Neuronal stem cell (in vitro differentiated cells): ENCODE measurements around the gene ACTR1A.
A peak's percentile ranks its signal among the peaks of the same experiment; 100 is the strongest.

Experiments
- DNase-seq: peaks from one replicate; pipeline ENCODE4 v3.0.0-alpha.2; 2013; ENCODE audit warnings: low spot score
- H2AFZ ChIP-seq: one replicate; pipeline ENCODE4 v1.6.1; 2013; ENCODE audit warnings: mild to moderate bottlenecking, low read length, inconsistent platforms
- H2AK5ac ChIP-seq: 2 replicates; pipeline ENCODE4 v1.6.1; 2013; ENCODE audit warnings: low read depth, mild to moderate bottlenecking, inconsistent platforms, low read length, moderate library complexity, mixed read lengths
- H2BK120ac ChIP-seq: 2 replicates; pipeline ENCODE4 v1.6.1; 2013; ENCODE audit warnings: low read depth, mild to moderate bottlenecking, inconsistent platforms, low read length, moderate library complexity, mixed read lengths
- H2BK12ac ChIP-seq: one replicate; pipeline ENCODE4 v1.6.1; 2013; ENCODE audit warnings: low read length, inconsistent platforms
- H2BK15ac ChIP-seq: 2 replicates; pipeline ENCODE4 v1.6.1; 2013; ENCODE audit warnings: mild to moderate bottlenecking, low read length, inconsistent platforms, mixed read lengths
- H2BK5ac ChIP-seq: one replicate; pipeline ENCODE4 v1.6.1; 2013; ENCODE audit warnings: inconsistent platforms, mild to moderate bottlenecking, low read length, moderate library complexity
- H3K14ac ChIP-seq: one replicate; pipeline ENCODE4 v1.6.1; 2013; ENCODE audit warnings: low read length, inconsistent platforms
- H3K18ac ChIP-seq: 2 replicates; pipeline ENCODE4 v1.6.1; 2013; ENCODE audit warnings: low read length, inconsistent platforms
- H3K23ac ChIP-seq: 2 replicates; pipeline ENCODE4 v1.6.1; 2013; ENCODE audit warnings: low read depth, mild to moderate bottlenecking, mixed read lengths, low read length, inconsistent platforms; ENCODE audit not compliant: poor library complexity
- H3K27ac ChIP-seq: replicated peaks from 3 replicates; pipeline ENCODE4 v1.5.1; 2013; ENCODE audit warnings: low read length, inconsistent platforms
- H3K27me3 ChIP-seq, 3 experiments: 2 replicates each; pipeline ENCODE4 v1.6.1; 2013; ENCODE audit warnings: low read length in 3 of 3, mild to moderate bottlenecking in 2 of 3, inconsistent platforms in 1 of 3, low read depth in 1 of 3, mixed read lengths in 1 of 3, moderate library complexity in 1 of 3; ENCODE audit not compliant: control insufficient read depth in 3 of 3, insufficient read depth in 3 of 3
- H3K36me3 ChIP-seq, 2 donors: replicated peaks in 1 of 2; 2 replicates each; pipeline ENCODE4 v1.6.1; 2013; ENCODE audit warnings: low read length in 2 of 2; ENCODE audit not compliant: control insufficient read depth in 2 of 2, insufficient read depth in 2 of 2
- H3K4ac ChIP-seq: 2 replicates; pipeline ENCODE4 v1.6.1; 2013; ENCODE audit warnings: inconsistent platforms, mild to moderate bottlenecking, low read length, moderate library complexity
- H3K4me1 ChIP-seq, 2 donors: 1 replicate in 1 of 2; 2 replicates in 1 of 2; pipeline ENCODE4 v1.6.1; 2013; ENCODE audit warnings: low read length in 2 of 2, low read depth in 1 of 2; ENCODE audit not compliant: control insufficient read depth in 2 of 2, insufficient read depth in 1 of 2
- H3K4me2 ChIP-seq: one replicate; pipeline ENCODE4 v1.6.1; 2013; ENCODE audit warnings: mild to moderate bottlenecking, low read length, inconsistent platforms; ENCODE audit not compliant: insufficient read depth, poor library complexity, severe bottlenecking
- H3K4me3 ChIP-seq, 2 donors: 2 replicates each; pipeline ENCODE4 v1.5.1; 2013; ENCODE audit warnings: low read length in 2 of 2, mild to moderate bottlenecking in 2 of 2, inconsistent platforms in 1 of 2, moderate library complexity in 1 of 2
- H3K79me1 ChIP-seq: one replicate; pipeline ENCODE4 v1.6.1; 2013; ENCODE audit warnings: low read depth, mild to moderate bottlenecking, inconsistent platforms, low read length, moderate library complexity
- H3K9ac ChIP-seq: one replicate; pipeline ENCODE4 v1.6.1; 2013; ENCODE audit warnings: mild to moderate bottlenecking, low read depth, low read length, inconsistent platforms; ENCODE audit not compliant: poor library complexity
- H3K9me3 ChIP-seq, 2 donors: replicated peaks in 1 of 2; 2 replicates each; pipeline versions ENCODE3 to v1.6.1; 2013; ENCODE audit warnings: low read length in 2 of 2, mild to moderate bottlenecking in 2 of 2, inconsistent platforms in 1 of 2, low read depth in 1 of 2, mixed read lengths in 1 of 2, moderate library complexity in 1 of 2; ENCODE audit not compliant: control insufficient read depth in 2 of 2, insufficient read depth in 1 of 2
- H4K8ac ChIP-seq: one replicate; pipeline ENCODE4 v1.6.1; 2013; ENCODE audit warnings: low read depth, mild to moderate bottlenecking, inconsistent platforms, low read length, moderate library complexity
- H4K91ac ChIP-seq: one replicate; pipeline ENCODE4 v1.6.1; 2013; ENCODE audit warnings: low read length, low read depth, mild to moderate bottlenecking, inconsistent platforms; ENCODE audit not compliant: poor library complexity
- WGBS, 2 donors: extraction: QIAGEN DNeasy Blood & Tissue Kit; methylation state at CpG; one replicate each; pipeline ENCODE4 v1.1.7; 2013; ENCODE audit warnings: missing lambda C conversion rate in 2 of 2, mixed read lengths in 1 of 2; ENCODE audit not compliant: insufficient read length in 2 of 2, insufficient replicate concordance in 1 of 2; ENCODE audit errors: extremely low coverage in 2 of 2; 5-methylcytosine and 5-hydroxymethylcytosine counted together

The ACTR1A gene

GRCh38 chr10:102493771-102494170, 8.7 kb downstream of the ACTR1A start:
- Histone ChIP-seq H3K9me3 (no peaks in the 10 kb centered on the region), H2BK15ac (no peak overlapping the region), H2BK5ac (no peak overlapping the region), H4K8ac (no peak overlapping the region), H3K36me3 (peaks cover 9 to 67% of the 10 kb centered on the region in 2 donors), H3K4me3 (no peak overlapping the region), H3K4ac (no peak overlapping the region), H3K27me3 (no peaks in the 10 kb centered on the region), H2AFZ (no peak overlapping the region), H3K4me2 (no peak overlapping the region), H3K79me1 (peaks cover 7% of the 10 kb centered on the region), H4K91ac (no peak overlapping the region), H3K9ac (no peak overlapping the region), H3K23ac (no peak overlapping the region), H2BK120ac (no peak overlapping the region), H3K4me1 (no peaks in the 10 kb centered on the region), H3K27ac (no peak overlapping the region), H2BK12ac (no peak overlapping the region), H3K18ac (no peak overlapping the region), H3K14ac (no peak overlapping the region), H2AK5ac (no peak overlapping the region)
- DNase-seq = no peak
- no CpG with 5 or more reads among the region's 2 CpGs for WGBS, 2 donors

- no peak overlapping the region for H3K23ac ChIP-seq
- H3K4ac ChIP-seq = no peak overlapping the region
- no peak overlapping the region for H3K9ac ChIP-seq
- H3K36me3 ChIP-seq = peaks cover 16 to 75% of the 10 kb centered on the region in 2 donors
- no peak for DNase-seq
- no peak overlapping the region for H3K27ac ChIP-seq
- H3K4me3 ChIP-seq = no peak overlapping the region
- WGBS, 2 donors = no CpG with 5 or more reads among the region's 2 CpGs
- H2AFZ ChIP-seq = no peak overlapping the region
- no peak overlapping the region for H2BK12ac ChIP-seq
- H3K27me3 ChIP-seq = no peaks in the 10 kb centered on the region
- no peak overlapping the region for H2BK15ac ChIP-seq
- H4K91ac ChIP-seq = no peak overlapping the region
- H3K79me1 ChIP-seq = peaks cover 7% of the 10 kb centered on the region
- no peak overlapping the region for H4K8ac ChIP-seq
- H3K14ac ChIP-seq = no peak overlapping the region
- no peak overlapping the region for H2AK5ac ChIP-seq
- H2BK120ac ChIP-seq = no peak overlapping the region
- no peaks in the 10 kb centered on the region for H3K4me1 ChIP-seq
- H2BK5ac ChIP-seq = no peak overlapping the region
- H3K4me2 ChIP-seq = no peak overlapping the region
- no peak overlapping the region for H3K18ac ChIP-seq
- H3K9me3 ChIP-seq = no peaks in the 10 kb centered on the region
Measured at GRCh38 chr10:102492983-102493382, 9.5 kb downstream of the ACTR1A start.

GRCh38 chr10:102492344-102492939, 10.1 kb downstream of the ACTR1A start:
- H3K27ac ChIP-seq = no peak overlapping the region
- no peak overlapping the region for H2BK15ac ChIP-seq
- no peak overlapping the region for H3K14ac ChIP-seq
- no peak overlapping the region for H2BK12ac ChIP-seq
- no peak overlapping the region for H3K9ac ChIP-seq
- no peak overlapping the region for H2BK120ac ChIP-seq
- no peaks in the 10 kb centered on the region for H3K27me3 ChIP-seq
- peaks cover 7% of the 10 kb centered on the region for H3K79me1 ChIP-seq
- H4K8ac ChIP-seq = peak overlapping the region; percentile 57
- H3K23ac ChIP-seq = peak overlapping the region; percentile 17
- H3K4me1 ChIP-seq = no peaks in the 10 kb centered on the region
- H3K18ac ChIP-seq = no peak overlapping the region
- WGBS, 2 donors = no CpG with 5 or more reads among the region's 7 CpGs
- H4K91ac ChIP-seq = no peak overlapping the region
- H2AK5ac ChIP-seq = peak overlapping the region; percentile 32
- no peak overlapping the region for H3K4me3 ChIP-seq
- H3K4me2 ChIP-seq = no peak overlapping the region
- peaks cover 18 to 73% of the 10 kb centered on the region in 2 donors for H3K36me3 ChIP-seq
- H2AFZ ChIP-seq = no peak overlapping the region
- H2BK5ac ChIP-seq = no peak overlapping the region
- H3K4ac ChIP-seq = no peak overlapping the region
- H3K9me3 ChIP-seq = no peaks in the 10 kb centered on the region
- no peak for DNase-seq

- Histone ChIP-seq H2BK120ac (no peak overlapping the region), H3K4me3 (no peak overlapping the region), H2AFZ (no peak overlapping the region), H3K4me1 (no peaks in the 10 kb centered on the region), H4K91ac (no peak overlapping the region), H3K18ac (no peak overlapping the region), H2AK5ac (no peak overlapping the region), H3K36me3 (peaks cover 22 to 75% of the 10 kb centered on the region in 2 donors), H3K4ac (no peak overlapping the region), H2BK15ac (no peak overlapping the region), H3K9ac (no peak overlapping the region), H3K14ac (no peak overlapping the region), H3K79me1 (peaks cover 7% of the 10 kb centered on the region), H4K8ac (no peak overlapping the region), H3K27me3 (no peaks in the 10 kb centered on the region), H3K27ac (no peak overlapping the region), H3K23ac (no peak overlapping the region), H2BK5ac (no peak overlapping the region), H2BK12ac (no peak overlapping the region), H3K4me2 (no peak overlapping the region), H3K9me3 (no peaks in the 10 kb centered on the region)
- whole genome bisulfite sequencing, 2 donors = no CpG with 5 or more reads among the region's 4 CpGs
- no peak for DNase-seq
Measured at GRCh38 chr10:102491136-102491535, 11.4 kb downstream of the ACTR1A start.
